Chondrocyte (in vitro differentiated cells): ENCODE data around the gene NOPCHAP1. TPM values are rescaled to one million over a fixed set of nuclear protein-coding genes. Genes with fewer than 3 reads are reported as not detected.
A peak's percentile ranks its signal among the peaks of the same experiment; 100 is the strongest.

Experiments
- DNase-seq: peaks from one replicate; pipeline ENCODE4 v3.0.0; 2021; ENCODE audit warnings: mixed read lengths, low spot score
- H3K27ac Mint-ChIP-seq: one replicate; pipeline ENCODE4 v1.8.0; 2021; ENCODE audit warnings: mild to moderate bottlenecking, moderate library complexity, mixed read lengths; ENCODE audit not compliant: unreplicated experiment
- H3K27me3 Mint-ChIP-seq: 2 replicates; pipeline ENCODE4 v1.8.0; 2021; ENCODE audit warnings: low read depth, mixed read lengths
- H3K36me3 Mint-ChIP-seq: 2 replicates; pipeline ENCODE4 v1.8.0; 2021; ENCODE audit warnings: low read depth, mixed read lengths
- H3K4me1 Mint-ChIP-seq: 2 replicates; pipeline ENCODE4 v1.8.0; 2021; ENCODE audit warnings: low read depth, mild to moderate bottlenecking, mixed read lengths
- H3K4me3 Mint-ChIP-seq: one replicate; pipeline ENCODE4 v1.8.0; 2021; ENCODE audit warnings: mild to moderate bottlenecking, moderate library complexity, mixed read lengths; ENCODE audit not compliant: unreplicated experiment
- H3K9me3 Mint-ChIP-seq: 2 replicates; pipeline ENCODE4 v1.8.0; 2021; ENCODE audit warnings: low read depth, mixed read lengths
- CTCF ChIP-seq: fragments of 200-600 bp; sonication (generic); IDR thresholded peaks from 2 replicates; pipeline ENCODE4 v1.5.0; 2021; ENCODE audit warnings: antibody characterized with exemption, mild to moderate bottlenecking, moderate library complexity
- total RNA-seq: library from RNA; stranded (reverse); gene quantifications from 3 replicates; pipeline ENCODE4 v1.2.1, GENCODE V29; 2021

NOPCHAP1 gene
- total RNA-seq, 1 donor from 2014 or later, result 11.8 TPM

DNA sequence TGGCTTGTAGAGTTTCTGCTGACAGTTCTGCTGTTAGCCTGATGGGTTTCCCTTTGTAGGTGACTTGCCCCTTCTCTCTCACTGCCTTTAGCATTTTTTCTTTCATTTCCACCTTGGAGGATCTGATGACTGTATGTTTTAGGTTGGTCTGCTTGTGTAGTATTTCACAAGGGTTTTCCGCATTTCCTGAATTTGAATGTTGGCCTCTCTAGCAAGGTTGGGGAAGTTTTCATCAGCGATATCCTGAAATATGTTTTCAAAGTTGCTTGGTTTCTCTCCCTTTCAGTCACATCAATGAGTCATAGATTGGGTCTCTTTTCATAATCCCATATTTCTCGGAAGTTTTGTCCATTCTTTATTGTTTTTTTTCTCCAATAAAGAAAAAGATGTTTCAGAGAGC lies 11.4 kb downstream of the NOPCHAP1 start:
- Mint-ChIP-seq H3K27me3 (no peaks in the 10 kb centered on the region), H3K9me3 (peaks cover 3% of the 10 kb centered on the region), H3K4me1 (no peaks in the 10 kb centered on the region), H3K27ac (no peak overlapping the region), H3K4me3 (no peak overlapping the region), H3K36me3 (peaks cover 56% of the 10 kb centered on the region)
- no peak for DNase-seq
- TF ChIP-seq CTCF, result no peak

DNA sequence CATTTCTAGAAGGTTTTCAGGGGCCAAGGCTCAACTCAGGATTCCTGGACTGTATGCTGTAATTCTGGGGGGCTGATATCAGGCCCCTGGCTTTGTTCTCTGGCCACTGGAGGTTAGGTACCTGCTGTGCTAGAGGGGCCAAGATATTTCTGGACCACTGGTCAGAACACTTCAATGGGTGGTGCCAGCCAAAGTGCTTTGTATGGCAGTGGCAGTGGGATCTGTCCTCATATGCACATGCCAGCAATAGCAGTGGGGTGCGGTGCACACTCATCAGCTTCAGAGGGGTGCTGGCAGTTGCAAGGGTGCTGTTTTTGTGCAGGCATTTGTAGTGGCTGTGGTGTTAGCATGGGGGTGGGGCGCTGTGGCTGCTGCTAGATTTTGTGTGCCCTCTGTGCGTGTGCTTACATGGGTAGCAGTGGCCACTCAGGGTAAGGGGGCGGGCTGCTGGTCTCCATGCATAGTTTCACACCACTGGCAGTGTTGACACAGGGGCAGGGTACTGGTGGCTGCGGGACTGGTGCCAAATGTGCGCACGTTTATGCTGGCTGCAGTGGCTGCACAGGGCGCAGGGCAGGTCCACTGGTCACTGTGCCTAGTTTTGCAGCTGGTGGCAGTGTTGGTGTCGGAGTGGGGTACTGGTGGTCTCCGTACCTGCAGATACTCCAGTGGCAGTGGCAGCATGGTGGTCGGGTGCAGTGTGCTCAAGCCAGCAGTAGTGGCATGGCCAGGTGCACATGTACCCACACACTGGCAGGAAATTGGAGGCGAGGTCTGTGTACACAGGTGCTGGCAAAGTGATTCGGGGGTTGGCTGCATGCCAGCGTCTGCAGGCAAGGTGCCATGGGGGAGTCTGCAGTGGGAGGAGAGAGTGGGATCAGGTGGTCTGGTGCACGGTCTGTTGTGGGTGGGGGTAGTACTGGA lies 12.6 kb downstream of the NOPCHAP1 start:
- Mint-ChIP-seq H3K36me3 (peaks cover 55% of the 10 kb centered on the region), H3K9me3 (peaks cover 3% of the 10 kb centered on the region), H3K27ac (no peak overlapping the region), H3K4me3 (no peak overlapping the region), H3K4me1 (no peaks in the 10 kb centered on the region), H3K27me3 (no peaks in the 10 kb centered on the region)
- TF ChIP-seq CTCF, result no peak
- peak; percentile 79 for DNase-seq

DNA sequence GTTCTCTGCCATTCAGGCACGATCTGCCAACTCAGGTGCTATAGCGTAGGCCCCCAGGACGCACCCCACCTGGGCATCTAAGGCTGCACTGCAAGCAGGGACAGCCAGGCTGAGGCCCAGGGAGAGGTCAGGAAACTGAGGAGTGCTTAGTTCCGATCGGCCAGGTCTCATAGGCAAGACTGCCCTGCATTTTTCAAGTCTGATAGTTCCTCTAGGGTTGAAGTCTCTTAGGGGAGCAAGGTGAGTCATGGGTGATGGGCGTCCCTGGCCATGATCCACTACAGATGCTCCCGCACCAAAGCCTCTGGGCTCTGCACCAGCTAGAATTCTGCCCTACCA lies 13.2 kb downstream of the NOPCHAP1 start:
- Mint-ChIP-seq H3K36me3 (peaks cover 55% of the 10 kb centered on the region), H3K27ac (no peak overlapping the region), H3K27me3 (no peaks in the 10 kb centered on the region), H3K4me1 (no peaks in the 10 kb centered on the region), H3K4me3 (no peak overlapping the region), H3K9me3 (peaks cover 3% of the 10 kb centered on the region)
- DNase-seq, result no peak
- TF ChIP-seq CTCF, result no peak

DNA sequence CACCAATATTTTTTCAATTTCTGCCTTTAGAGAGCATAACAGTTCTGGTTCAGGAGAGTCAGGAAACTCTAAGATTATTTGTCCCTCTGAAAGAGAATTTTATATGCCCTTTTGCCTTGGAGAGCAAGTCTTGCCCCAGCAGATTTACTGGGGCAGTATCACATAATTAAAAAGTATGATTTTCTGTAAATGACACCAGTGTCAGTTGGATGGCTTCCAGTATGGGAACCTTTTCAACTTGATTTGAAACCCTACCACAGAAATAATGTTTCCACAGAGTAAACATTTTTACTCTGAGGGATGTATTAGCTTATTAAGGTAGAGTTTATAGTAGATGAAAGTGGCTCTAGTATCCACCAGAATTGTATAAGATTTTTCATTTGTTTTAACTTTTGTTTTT lies 15.4 kb downstream of the NOPCHAP1 start:
- TF ChIP-seq CTCF, result no peak
- Mint-ChIP-seq H3K9me3 (peaks cover 14% of the 10 kb centered on the region), H3K36me3 (peaks cover 53% of the 10 kb centered on the region), H3K4me1 (no peaks in the 10 kb centered on the region), H3K4me3 (no peak overlapping the region), H3K27ac (no peak overlapping the region), H3K27me3 (no peaks in the 10 kb centered on the region)
- no peak for DNase-seq

GRCh38 chr12:105013892-105014291 lies 27.8 kb downstream of the NOPCHAP1 start:
- Mint-ChIP-seq H3K36me3 (peaks cover 55% of the 10 kb centered on the region), H3K4me3 (no peak overlapping the region), H3K27me3 (no peaks in the 10 kb centered on the region), H3K9me3 (peaks cover 42% of the 10 kb centered on the region), H3K4me1 (no peaks in the 10 kb centered on the region), H3K27ac (peak overlapping the region; percentile 49)
- no peak for TF ChIP-seq CTCF
- no peak for DNase-seq
